DND-41 (cell line): Measurements from ENCODE around the gene ATP6V1C2.

Source experiments
- CTCF ChIP-seq: IDR thresholded peaks from 2 replicates; pipeline ENCODE4 v1.5.1; 2012; ENCODE audit warnings: borderline replicate concordance, low read length, moderate library complexity, mild to moderate bottlenecking; ENCODE audit not compliant: poor library complexity, severe bottlenecking; ENCODE audit errors: extremely low read depth
- EZH2 ChIP-seq: IDR thresholded peaks from 3 replicates; pipeline ENCODE4 v1.6.1; 2012; ENCODE audit warnings: borderline replicate concordance, low read depth, mild to moderate bottlenecking, moderate library complexity, low read length, inconsistent platforms; ENCODE audit not compliant: severe bottlenecking

- TF ChIP-seq CTCF (no peak), EZH2 (no peak)
Observed at GRCh38 chr2:10688921-10689807, 32.3 kb upstream of the ATP6V1C2 start.
